Measurements from ENCODE around the gene HOXD4.

HOXD4 gene

GRCh38 chr2:176157499-176158185 lies 6.3 kb downstream of the HOXD4 start:
- Histone ChIP-seq H3K4me3 (ENCODE audit: low read depth in 1 of 2, low read length in 2 of 2) (no peak overlapping the region), H3K9ac (ENCODE audit: low read length) (no peak overlapping the region), H3K36me3 (ENCODE audit: insufficient read depth, low read length) (peaks cover 32% of the 10 kb centered on the region), H3K27me3 (ENCODE audit: control insufficient read depth in 1 of 2, insufficient read depth in 2 of 2, low read length in 2 of 2) (peaks cover 7 to 45% of the 10 kb centered on the region in 2 donors), H3K4me1 (ENCODE audit: insufficient read depth, low read length) (peaks cover 13% of the 10 kb centered on the region), H3K9me3 (ENCODE audit: low read length) (no peaks in the 10 kb centered on the region), H3K27ac (ENCODE audit: low read depth, low read length) (no peak overlapping the region)

- H3K9me3 ChIP-seq (ENCODE audit: low read length) = no peaks in the 10 kb centered on the region
- H3K27ac ChIP-seq (ENCODE audit: low read depth, low read length) = no peak overlapping the region
- H3K36me3 ChIP-seq (ENCODE audit: insufficient read depth, low read length) = peaks cover 27% of the 10 kb centered on the region
- peaks cover 7 to 50% of the 10 kb centered on the region in 2 donors for H3K27me3 ChIP-seq (ENCODE audit: control insufficient read depth in 1 of 2, insufficient read depth in 2 of 2, low read length in 2 of 2)
- peaks cover 13% of the 10 kb centered on the region for H3K4me1 ChIP-seq (ENCODE audit: insufficient read depth, low read length)
- H3K9ac ChIP-seq (ENCODE audit: low read length) = no peak overlapping the region
- no peak overlapping the region for H3K4me3 ChIP-seq (ENCODE audit: low read depth in 1 of 2, low read length in 2 of 2)
Measured at GRCh38 chr2:176158186-176158591, 6.8 kb downstream of the HOXD4 start.

- H3K9ac ChIP-seq (ENCODE audit: low read length) = no peak overlapping the region
- H3K36me3 ChIP-seq (ENCODE audit: insufficient read depth, low read length) = peaks cover 18% of the 10 kb centered on the region
- H3K4me1 ChIP-seq (ENCODE audit: insufficient read depth, low read length) = peaks cover 13% of the 10 kb centered on the region
- peaks cover 7 to 57% of the 10 kb centered on the region in 2 donors for H3K27me3 ChIP-seq (ENCODE audit: control insufficient read depth in 1 of 2, insufficient read depth in 2 of 2, low read length in 2 of 2)
- no peak overlapping the region for H3K27ac ChIP-seq (ENCODE audit: low read depth, low read length)
- no peaks in the 10 kb centered on the region for H3K9me3 ChIP-seq (ENCODE audit: low read length)
- H3K4me3 ChIP-seq (ENCODE audit: low read depth in 1 of 2, low read length in 2 of 2) = no peak overlapping the region
Measured at GRCh38 chr2:176158855-176159662, 7.7 kb downstream of the HOXD4 start.

GRCh38 chr2:176159663-176160250 lies 8.4 kb downstream of the HOXD4 start:
- Histone ChIP-seq H3K36me3 (ENCODE audit: insufficient read depth, low read length) (peaks cover 11% of the 10 kb centered on the region), H3K9ac (ENCODE audit: low read length) (no peak overlapping the region), H3K4me1 (ENCODE audit: insufficient read depth, low read length) (peaks cover 17% of the 10 kb centered on the region), H3K27ac (ENCODE audit: low read depth, low read length) (peak overlapping the region; percentile 42), H3K4me3 (ENCODE audit: low read depth in 1 of 2, low read length in 2 of 2) (peak overlapping the region in 1 of 2 donors; percentile 11), H3K9me3 (ENCODE audit: low read length) (no peaks in the 10 kb centered on the region), H3K27me3 (ENCODE audit: control insufficient read depth in 1 of 2, insufficient read depth in 2 of 2, low read length in 2 of 2) (peaks cover 7 to 64% of the 10 kb centered on the region in 2 donors)

GRCh38 chr2:176160251-176160985 lies 9.1 kb downstream of the HOXD4 start:
- Histone ChIP-seq H3K4me3 (ENCODE audit: low read depth in 1 of 2, low read length in 2 of 2) (peak overlapping the region; percentile 11 to 32), H3K27ac (ENCODE audit: low read depth, low read length) (peak overlapping the region; percentile 42), H3K9ac (ENCODE audit: low read length) (no peak overlapping the region), H3K27me3 (ENCODE audit: control insufficient read depth in 1 of 2, insufficient read depth in 2 of 2, low read length in 2 of 2) (peaks cover 7 to 62% of the 10 kb centered on the region in 2 donors), H3K4me1 (ENCODE audit: insufficient read depth, low read length) (peaks cover 19% of the 10 kb centered on the region), H3K36me3 (ENCODE audit: insufficient read depth, low read length) (peaks cover 4% of the 10 kb centered on the region), H3K9me3 (ENCODE audit: low read length) (no peaks in the 10 kb centered on the region)

- Histone ChIP-seq H3K9me3 (ENCODE audit: low read length) (no peaks in the 10 kb centered on the region), H3K36me3 (ENCODE audit: insufficient read depth, low read length) (no peaks in the 10 kb centered on the region), H3K27ac (ENCODE audit: low read depth, low read length) (no peak overlapping the region), H3K9ac (ENCODE audit: low read length) (no peak overlapping the region), H3K27me3 (ENCODE audit: control insufficient read depth in 1 of 2, insufficient read depth in 2 of 2, low read length in 2 of 2) (peaks cover 7 to 58% of the 10 kb centered on the region in 2 donors), H3K4me1 (ENCODE audit: insufficient read depth, low read length) (peaks cover 19% of the 10 kb centered on the region), H3K4me3 (ENCODE audit: low read depth in 1 of 2, low read length in 2 of 2) (no peak overlapping the region)
Measured at GRCh38 chr2:176160986-176161824, 9.9 kb downstream of the HOXD4 start.

GRCh38 chr2:176161825-176162626 lies 10.7 kb downstream of the HOXD4 start:
- no peak overlapping the region for H3K4me3 ChIP-seq (ENCODE audit: low read depth in 1 of 2, low read length in 2 of 2)
- H3K27me3 ChIP-seq (ENCODE audit: control insufficient read depth in 1 of 2, insufficient read depth in 2 of 2, low read length in 2 of 2) = peaks cover 7 to 50% of the 10 kb centered on the region in 2 donors
- no peaks in the 10 kb centered on the region for H3K36me3 ChIP-seq (ENCODE audit: insufficient read depth, low read length)
- H3K9me3 ChIP-seq (ENCODE audit: low read length) = no peaks in the 10 kb centered on the region
- no peak overlapping the region for H3K9ac ChIP-seq (ENCODE audit: low read length)
- peaks cover 19% of the 10 kb centered on the region for H3K4me1 ChIP-seq (ENCODE audit: insufficient read depth, low read length)
- H3K27ac ChIP-seq (ENCODE audit: low read depth, low read length) = no peak overlapping the region

- no peak overlapping the region for H3K9ac ChIP-seq (ENCODE audit: low read length)
- no peak overlapping the region for H3K27ac ChIP-seq (ENCODE audit: low read depth, low read length)
- H3K36me3 ChIP-seq (ENCODE audit: insufficient read depth, low read length) = no peaks in the 10 kb centered on the region
- no peak overlapping the region for H3K4me3 ChIP-seq (ENCODE audit: low read depth in 1 of 2, low read length in 2 of 2)
- peaks cover 19% of the 10 kb centered on the region for H3K4me1 ChIP-seq (ENCODE audit: insufficient read depth, low read length)
- H3K9me3 ChIP-seq (ENCODE audit: low read length) = no peaks in the 10 kb centered on the region
- peaks cover 4 to 40% of the 10 kb centered on the region in 2 donors for H3K27me3 ChIP-seq (ENCODE audit: control insufficient read depth in 1 of 2, insufficient read depth in 2 of 2, low read length in 2 of 2)
Measured at GRCh38 chr2:176162911-176163671, 11.7 kb downstream of the HOXD4 start.

- Histone ChIP-seq H3K27me3 (ENCODE audit: control insufficient read depth in 1 of 2, insufficient read depth in 2 of 2, low read length in 2 of 2) (peaks cover 0 to 40% of the 10 kb centered on the region in 2 donors), H3K27ac (ENCODE audit: low read depth, low read length) (no peak overlapping the region), H3K9me3 (ENCODE audit: low read length) (no peaks in the 10 kb centered on the region), H3K4me3 (ENCODE audit: low read depth in 1 of 2, low read length in 2 of 2) (no peak overlapping the region), H3K36me3 (ENCODE audit: insufficient read depth, low read length) (no peaks in the 10 kb centered on the region), H3K9ac (ENCODE audit: low read length) (no peak overlapping the region), H3K4me1 (ENCODE audit: insufficient read depth, low read length) (peaks cover 19% of the 10 kb centered on the region)
Measured at GRCh38 chr2:176163672-176164056, 12.3 kb downstream of the HOXD4 start.

Data from muscle layer of colon (tissue), 2 donors.